Measurements from ENCODE around the gene SHQ1. TPM values are rescaled to one million over a fixed set of nuclear protein-coding genes. Genes with fewer than 3 reads are reported as not detected.

SHQ1 gene
- total RNA-seq (14.6 TPM), polyA plus RNA-seq (10 to 100 TPM; 14.5 to 26.3 (median 21.2) TPM)

DNA sequence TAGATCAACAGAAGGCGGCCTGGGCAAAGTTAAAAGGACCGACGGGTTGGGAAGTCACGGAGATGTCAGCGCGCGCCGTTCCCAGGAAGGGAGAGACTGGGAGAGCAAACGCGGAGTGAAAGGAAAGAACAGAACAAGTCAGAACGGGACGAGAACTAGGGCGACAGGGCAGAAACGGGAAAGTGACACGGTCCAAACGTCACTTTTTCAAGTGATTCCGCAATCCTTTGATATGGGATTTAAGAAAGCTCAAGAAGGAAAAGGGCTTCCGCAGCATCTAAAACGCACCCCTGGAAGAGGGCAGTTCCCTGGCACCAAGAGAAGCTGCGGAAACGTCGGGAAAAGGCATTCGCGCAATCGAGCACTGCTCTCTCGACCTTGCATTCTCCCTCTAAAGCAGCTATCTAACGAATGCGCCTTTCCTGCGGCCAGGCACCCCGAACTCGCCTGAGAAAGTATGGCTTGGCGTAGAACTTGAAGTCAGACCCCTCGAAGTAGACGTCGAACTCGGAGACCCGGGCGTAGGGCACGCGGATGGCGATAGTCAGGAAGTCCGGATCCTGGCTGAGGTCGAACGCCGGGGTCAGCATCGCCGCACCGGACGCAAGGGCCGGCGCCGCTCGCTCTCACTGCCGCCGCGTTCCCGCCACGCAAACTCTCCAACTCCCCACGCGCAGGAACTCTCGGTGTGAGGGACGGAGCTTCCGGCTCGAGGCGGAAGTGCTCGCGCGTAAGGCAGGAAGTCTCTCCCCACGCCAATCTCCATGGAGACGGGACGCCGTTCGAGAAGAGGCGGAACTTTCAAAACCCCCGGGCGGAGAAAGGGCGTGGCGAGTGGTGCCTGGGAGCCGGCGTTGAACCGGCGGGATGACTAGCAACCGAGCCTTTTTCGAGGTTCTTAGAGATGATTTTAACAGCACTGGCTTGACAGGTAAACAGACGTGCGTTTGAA, at the start of gene SHQ1:
TSS of gene SHQ1 (minus strand) at position 695 of the 952 bp plus-strand sequence. CDS start at position 590, 105 bp downstream.
- H3K4me3 Mint-ChIP-seq, result peak within 1 kb of the TSS; percentile 95 to 99 (median 97)
- H3K27ac ChIP-seq (ENCODE audit: insufficient read depth, low read length, poor library complexity, severe bottlenecking), result peak within 1 kb of the TSS; percentile 64
- DNase-seq, result peak; percentile 92 to 96 (median 92)
- peaks cover 0 to 2% (median 0%) of the 10 kb centered on the region in 7 donors for H3K9me3 Mint-ChIP-seq
- H3K27ac Mint-ChIP-seq, result peak within 1 kb of the TSS; percentile 76 to 92 (median 89)
- peak within 1 kb of the TSS; percentile 96 for H3K4me3 ChIP-seq (ENCODE audit: low read depth, low read length)
- no peaks in the 10 kb centered on the region for H3K9me3 ChIP-seq (ENCODE audit: control insufficient read depth in 2 of 2, low read length in 2 of 2)
- H3K27me3 Mint-ChIP-seq, result peaks cover 18% of the 10 kb centered on the region
- H3K4me1 Mint-ChIP-seq, result peaks cover 38 to 62% (median 49%) of the 10 kb centered on the region in 4 donors
- H3K36me3 Mint-ChIP-seq, result peaks cover 13% of the 10 kb centered on the region
- H3K36me3 ChIP-seq (ENCODE audit: control insufficient read depth, insufficient read depth, low read length), result no peaks in the 10 kb centered on the region
- peaks cover 37% of the 10 kb centered on the region for H3K4me1 ChIP-seq (ENCODE audit: control insufficient read depth, insufficient read depth, low read length, poor library complexity, severe bottlenecking)
- H3K27me3 ChIP-seq (ENCODE audit: control insufficient read depth, insufficient read depth, low read length), result no peaks in the 10 kb centered on the region
- ATAC-seq (ENCODE audit: low read depth in 2 of 2), result peak; percentile 95 to 96

DNA sequence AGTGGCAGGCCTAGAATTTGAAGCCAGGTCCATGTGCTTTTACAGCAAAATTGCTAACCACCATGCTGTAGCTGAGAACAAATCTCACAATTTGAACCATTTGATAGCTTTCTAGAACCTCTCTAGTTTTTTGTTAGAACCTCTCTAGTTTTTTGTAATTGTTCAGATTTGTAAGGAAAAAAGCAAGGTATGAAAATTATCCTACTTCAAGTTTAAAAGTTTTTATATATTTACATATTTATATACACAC, 49.4 kb upstream of the SHQ1 start:
- no peaks in the 10 kb centered on the region for H3K4me1 Mint-ChIP-seq

DNA sequence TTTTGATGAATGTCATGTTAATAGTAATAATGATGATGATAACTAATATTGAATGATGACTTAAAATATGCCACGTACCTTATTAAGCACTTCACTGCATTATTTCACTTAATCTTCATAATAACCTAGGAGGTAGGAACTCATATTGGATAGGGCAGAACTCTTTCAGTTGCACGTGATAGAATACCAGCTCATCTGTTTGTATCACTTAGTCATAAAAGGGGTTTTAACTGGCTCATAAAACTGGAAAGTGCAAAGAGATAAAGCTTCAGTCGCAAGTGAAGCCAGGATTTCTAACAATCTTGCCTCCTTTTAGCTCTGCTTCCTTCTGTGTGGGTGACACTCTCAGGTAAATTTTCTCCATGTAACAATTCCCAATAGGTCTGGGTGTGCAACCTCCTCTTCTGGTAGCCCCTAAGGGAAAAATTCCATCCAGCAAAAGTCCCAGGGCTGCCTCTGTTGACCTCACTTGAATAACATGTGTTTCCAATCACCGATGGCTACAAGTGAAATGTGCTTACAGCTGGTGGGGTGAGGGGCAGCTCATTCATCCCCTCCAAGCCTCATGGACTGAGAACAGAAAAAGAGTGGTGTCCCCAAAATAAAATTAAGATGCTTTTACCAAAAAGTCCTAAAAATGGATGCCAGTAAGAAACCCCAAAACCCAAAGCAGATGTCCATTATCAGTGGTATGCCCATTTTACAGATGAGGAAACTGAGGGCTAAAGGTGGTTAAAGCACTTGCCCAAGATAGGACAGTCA, 48.9 kb upstream of the SHQ1 start:
- H3K36me3 Mint-ChIP-seq, result no peaks in the 10 kb centered on the region
- ATAC-seq (ENCODE audit: low read depth in 2 of 2), result no peak
- no peak for DNase-seq
- peaks cover 0 to 2% (median 0%) of the 10 kb centered on the region in 7 donors for H3K9me3 Mint-ChIP-seq
- Histone ChIP-seq H3K4me1 (ENCODE audit: control insufficient read depth, insufficient read depth, low read length, poor library complexity, severe bottlenecking) (no peaks in the 10 kb centered on the region), H3K27ac (ENCODE audit: insufficient read depth, low read length, poor library complexity, severe bottlenecking) (no peak overlapping the region), H3K9me3 (ENCODE audit: control insufficient read depth in 2 of 2, low read length in 2 of 2) (no peaks in the 10 kb centered on the region), H3K4me3 (ENCODE audit: low read depth, low read length) (no peak overlapping the region), H3K36me3 (ENCODE audit: control insufficient read depth, insufficient read depth, low read length) (no peaks in the 10 kb centered on the region), H3K27me3 (ENCODE audit: control insufficient read depth, insufficient read depth, low read length) (peaks cover 14% of the 10 kb centered on the region)
- H3K27ac Mint-ChIP-seq, result no peak overlapping the region
- no peak overlapping the region for H3K4me3 Mint-ChIP-seq
- H3K4me1 Mint-ChIP-seq, result no peaks in the 10 kb centered on the region
- H3K27me3 Mint-ChIP-seq, result peaks cover 46% of the 10 kb centered on the region

More for the DNA sequence above, 49.4 kb upstream of the SHQ1 start:
- Mint-ChIP-seq H3K27ac (no peak overlapping the region), H3K36me3 (no peaks in the 10 kb centered on the region), H3K27me3 (peaks cover 41% of the 10 kb centered on the region), H3K4me3 (no peak overlapping the region), H3K9me3 (peaks cover 0 to 2% (median 0%) of the 10 kb centered on the region in 7 donors)
- ATAC-seq (ENCODE audit: low read depth in 2 of 2), result no peak
- Histone ChIP-seq H3K9me3 (ENCODE audit: control insufficient read depth in 2 of 2, low read length in 2 of 2) (no peaks in the 10 kb centered on the region), H3K27me3 (ENCODE audit: control insufficient read depth, insufficient read depth, low read length) (peaks cover 13% of the 10 kb centered on the region), H3K36me3 (ENCODE audit: control insufficient read depth, insufficient read depth, low read length) (no peaks in the 10 kb centered on the region), H3K4me3 (ENCODE audit: low read depth, low read length) (no peak overlapping the region), H3K4me1 (ENCODE audit: control insufficient read depth, insufficient read depth, low read length, poor library complexity, severe bottlenecking) (no peaks in the 10 kb centered on the region), H3K27ac (ENCODE audit: insufficient read depth, low read length, poor library complexity, severe bottlenecking) (no peak overlapping the region)
- no peak for DNase-seq

DNA sequence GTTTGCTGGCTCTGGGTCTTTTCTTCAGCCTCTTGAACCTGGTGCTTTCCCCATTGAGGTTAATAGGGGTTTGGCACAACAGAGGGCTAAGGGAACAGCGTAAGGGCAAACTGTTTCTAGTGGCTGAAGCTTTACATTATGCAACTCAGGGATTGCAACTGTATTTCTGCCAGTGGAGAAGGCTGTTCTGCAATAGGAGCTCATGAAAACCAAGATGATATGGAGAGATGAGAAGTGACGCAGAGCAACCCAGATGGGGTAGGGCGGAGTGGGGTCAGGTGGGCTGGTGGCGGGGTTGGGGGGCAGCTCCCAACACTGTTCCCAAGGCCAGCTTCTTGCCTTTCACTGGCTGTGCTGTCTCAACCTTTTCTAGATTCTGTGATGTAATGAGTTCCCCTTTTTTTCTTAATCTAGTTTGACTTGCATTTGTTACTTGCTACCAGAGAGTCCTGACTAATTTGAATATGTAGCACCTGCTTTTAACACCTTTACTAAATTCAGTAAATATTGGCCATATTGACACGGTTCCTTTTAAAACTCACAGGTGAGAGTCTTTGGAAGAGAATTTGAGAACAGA, 46.8 kb upstream of the SHQ1 start:
- Histone ChIP-seq H3K27ac (ENCODE audit: insufficient read depth, low read length, poor library complexity, severe bottlenecking) (no peak overlapping the region), H3K4me3 (ENCODE audit: low read depth, low read length) (no peak overlapping the region), H3K4me1 (ENCODE audit: control insufficient read depth, insufficient read depth, low read length, poor library complexity, severe bottlenecking) (no peaks in the 10 kb centered on the region), H3K27me3 (ENCODE audit: control insufficient read depth, insufficient read depth, low read length) (peaks cover 25% of the 10 kb centered on the region), H3K9me3 (ENCODE audit: control insufficient read depth in 2 of 2, low read length in 2 of 2) (no peaks in the 10 kb centered on the region), H3K36me3 (ENCODE audit: control insufficient read depth, insufficient read depth, low read length) (no peaks in the 10 kb centered on the region)
- Mint-ChIP-seq H3K9me3 (no peaks in the 10 kb centered on the region), H3K4me3 (no peak overlapping the region), H3K27me3 (peaks cover 59% of the 10 kb centered on the region), H3K36me3 (no peaks in the 10 kb centered on the region), H3K4me1 (no peaks in the 10 kb centered on the region), H3K27ac (no peak overlapping the region)
- no peak for ATAC-seq (ENCODE audit: low read depth in 2 of 2)
- DNase-seq, result no peak

DNA sequence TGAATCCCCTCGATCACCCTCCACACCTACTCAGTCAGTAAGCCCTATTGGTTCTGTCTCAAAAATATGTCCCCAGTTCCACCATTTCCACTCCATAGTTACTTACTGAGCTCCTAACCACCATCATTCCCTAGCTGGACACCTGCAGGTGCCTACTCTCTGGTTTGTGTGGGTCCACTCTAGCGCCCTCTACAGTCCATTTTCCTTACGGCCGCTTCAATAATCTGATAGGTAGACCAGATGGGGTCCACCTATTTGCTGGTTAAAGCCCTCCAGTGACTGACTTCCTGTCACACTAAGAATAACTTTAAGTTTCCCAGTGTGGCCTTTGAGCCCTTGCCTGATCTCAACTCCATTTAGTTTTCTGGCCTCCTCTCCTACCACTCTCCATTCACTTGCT, 44.6 kb upstream of the SHQ1 start:
- Mint-ChIP-seq H3K9me3 (no peaks in the 10 kb centered on the region), H3K36me3 (no peaks in the 10 kb centered on the region), H3K4me1 (peaks cover 0 to 5% (median 4%) of the 10 kb centered on the region in 4 donors), H3K4me3 (no peak overlapping the region), H3K27ac (no peak overlapping the region), H3K27me3 (peaks cover 67% of the 10 kb centered on the region)
- Histone ChIP-seq H3K27ac (ENCODE audit: insufficient read depth, low read length, poor library complexity, severe bottlenecking) (no peak overlapping the region), H3K4me1 (ENCODE audit: control insufficient read depth, insufficient read depth, low read length, poor library complexity, severe bottlenecking) (peaks cover 5% of the 10 kb centered on the region), H3K9me3 (ENCODE audit: control insufficient read depth in 2 of 2, low read length in 2 of 2) (no peaks in the 10 kb centered on the region), H3K4me3 (ENCODE audit: low read depth, low read length) (no peak overlapping the region), H3K27me3 (ENCODE audit: control insufficient read depth, insufficient read depth, low read length) (peaks cover 31% of the 10 kb centered on the region), H3K36me3 (ENCODE audit: control insufficient read depth, insufficient read depth, low read length) (no peaks in the 10 kb centered on the region)
- ATAC-seq (ENCODE audit: low read depth in 2 of 2), result no peak
- peak in 1 of 3 donors; percentile 19 for DNase-seq

DNA sequence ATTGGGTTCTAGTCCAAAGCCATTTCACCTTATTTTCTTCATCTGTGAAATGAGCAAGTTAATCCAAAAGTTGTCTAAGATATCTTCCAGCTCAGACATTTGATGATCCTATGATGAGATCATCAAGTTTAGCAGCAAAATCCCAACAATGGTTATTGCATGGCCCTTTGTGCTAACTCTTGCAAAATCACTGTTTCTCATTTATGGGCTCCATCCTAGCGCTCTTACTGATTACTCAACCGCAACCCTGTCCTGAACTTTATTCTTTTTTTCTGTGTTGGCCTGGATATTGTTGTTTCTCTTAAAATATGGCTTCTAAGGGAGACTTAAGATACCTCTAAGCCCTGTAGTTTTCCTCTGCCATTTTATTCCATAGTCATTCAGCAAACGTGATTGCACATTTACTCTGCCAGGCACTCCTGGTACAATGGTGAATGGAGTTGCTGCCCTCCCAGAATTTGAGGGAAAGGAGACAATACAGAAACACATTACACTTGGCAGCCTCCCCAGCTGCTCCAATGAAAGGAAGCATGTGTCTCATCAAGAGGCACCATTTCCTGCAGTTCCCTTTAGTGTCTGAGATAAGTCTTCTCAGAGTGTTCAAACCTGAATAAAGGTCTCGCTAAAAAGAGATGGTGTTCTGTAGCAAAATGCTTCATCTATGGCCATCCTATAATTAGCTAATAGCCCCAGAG, 44.0 kb upstream of the SHQ1 start:
- Mint-ChIP-seq H3K36me3 (no peaks in the 10 kb centered on the region), H3K4me1 (peaks cover 0 to 11% (median 6%) of the 10 kb centered on the region in 4 donors)

More for the DNA sequence above, 44.0 kb upstream of the SHQ1 start:
- H3K4me3 ChIP-seq (ENCODE audit: low read depth, low read length), result no peak overlapping the region
- peaks cover 11% of the 10 kb centered on the region for H3K4me1 ChIP-seq (ENCODE audit: control insufficient read depth, insufficient read depth, low read length, poor library complexity, severe bottlenecking)
- DNase-seq, result no peak
- Mint-ChIP-seq H3K27me3 (peaks cover 72% of the 10 kb centered on the region), H3K4me3 (no peak overlapping the region), H3K27ac (no peak overlapping the region), H3K9me3 (no peaks in the 10 kb centered on the region)
- H3K27me3 ChIP-seq (ENCODE audit: control insufficient read depth, insufficient read depth, low read length), result peaks cover 34% of the 10 kb centered on the region
- no peaks in the 10 kb centered on the region for H3K36me3 ChIP-seq (ENCODE audit: control insufficient read depth, insufficient read depth, low read length)
- no peak overlapping the region for H3K27ac ChIP-seq (ENCODE audit: insufficient read depth, low read length, poor library complexity, severe bottlenecking)
- ATAC-seq (ENCODE audit: low read depth in 2 of 2), result no peak
- H3K9me3 ChIP-seq (ENCODE audit: control insufficient read depth in 2 of 2, low read length in 2 of 2), result no peaks in the 10 kb centered on the region

All from CD4-positive, CD25-positive, alpha-beta regulatory T cell (primary cell).